A549 (cell line): Measurements from ENCODE around the gene NOTCH3.

ENCODE experiments used
- BHLHE40 ChIP-seq: IDR thresholded peaks from 2 replicates; pipeline ENCODE4 v1.6.1; 2012; ENCODE audit warnings: low read depth, low read length, inconsistent platforms
- FOSL2 ChIP-seq, 2 experiments: fragments of 450-650 bp in 1 of 2; fragments of >200 bp in 1 of 2; sonication (Bioruptor Twin) in 1 of 2; formaldehyde crosslinking; IDR thresholded peaks; 2 replicates each; pipeline versions ENCODE4 v1.5.0 to v1.6.1; 2016 to 2020; ENCODE audit warnings: mild to moderate bottlenecking in 1 of 2, moderate library complexity in 1 of 2
- GATA3 ChIP-seq: IDR thresholded peaks from 2 replicates; pipeline ENCODE4 v1.6.1; 2012; ENCODE audit warnings: borderline replicate concordance
- HDAC2 ChIP-seq: fragments of 200-600 bp; sonication (generic); IDR thresholded peaks from 2 replicates; pipeline ENCODE4 v1.6.1; 2016
- POLR2A ChIP-seq: IDR thresholded peaks from 2 replicates; pipeline ENCODE4 v1.6.1; 2012; ENCODE audit warnings: mild to moderate bottlenecking, low read length
- SMC3 ChIP-seq: fragments of >200 bp; sonication (Bioruptor Twin); formaldehyde crosslinking; IDR thresholded peaks from 3 replicates; pipeline ENCODE4 v1.6.1; 2018; ENCODE audit warnings: inconsistent platforms
- TFCP2L1 ChIP-seq: fragments of 250-450 bp; sonication (Bioruptor Pico); IDR thresholded peaks from 2 replicates; pipeline ENCODE4 v1.5.0; 2021; ENCODE audit warnings: mild to moderate bottlenecking
- TF ChIP-seq, protein P1 (sequence below): fragments of >200 bp; sonication (Bioruptor Twin); formaldehyde crosslinking; IDR thresholded peaks from 3 replicates; pipeline ENCODE4 v1.5.1; 2016
- TF ChIP-seq, protein P2 (sequence below): fragments of 450-650 bp; IDR thresholded peaks from 2 replicates; pipeline ENCODE4 v1.6.1; 2014; ENCODE audit warnings: antibody characterized with exemption

DNA sequence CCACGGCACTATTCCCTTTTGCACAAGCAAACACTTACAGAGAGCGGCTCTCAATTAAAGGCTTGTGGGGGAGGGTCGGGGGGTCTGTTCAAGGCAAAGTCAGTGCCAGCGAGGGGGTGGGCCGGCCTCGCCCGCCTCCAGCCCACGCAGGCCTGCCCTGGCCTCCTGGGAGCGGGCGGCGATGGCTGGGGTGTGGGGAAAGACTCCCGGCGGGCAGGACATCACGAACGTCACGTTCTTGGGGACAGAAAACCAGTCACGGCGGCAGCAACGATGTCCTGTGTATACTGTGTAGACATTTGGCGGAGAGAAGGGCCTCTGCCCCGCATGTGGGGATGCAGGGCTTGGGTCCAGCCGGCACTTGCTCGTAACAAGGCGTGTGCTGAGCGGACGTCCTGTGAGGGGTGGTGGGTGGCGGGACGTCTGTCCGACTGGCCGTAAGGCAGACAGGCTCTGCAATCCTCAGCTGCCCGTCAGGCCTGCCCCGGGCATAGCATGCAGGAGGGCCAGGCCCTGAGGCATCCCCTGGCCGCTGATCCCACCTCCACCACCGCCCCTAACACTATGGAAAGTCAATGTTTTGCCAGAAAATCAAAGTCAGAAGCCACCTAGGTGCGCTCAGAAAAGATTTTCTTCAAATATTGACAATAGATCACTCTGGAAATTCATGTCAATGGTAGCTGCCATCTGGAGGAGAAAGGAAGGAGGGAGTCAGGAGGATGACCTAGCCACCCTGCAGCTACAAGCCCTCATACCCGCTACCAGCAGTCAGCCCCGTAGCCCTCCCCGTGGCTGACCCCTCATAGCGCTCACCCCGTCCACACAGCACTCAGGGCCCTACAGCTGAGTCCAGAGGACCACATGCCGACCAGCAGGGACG lies 37.2 kb upstream of the NOTCH3 start:
- no peak for TF ChIP-seq FOSL2 (IDR thresholded peaks at IDR 0.05)
- TF ChIP-seq FOSL2 (CRISPR knock-in tag; IDR thresholded peaks at IDR 0.05), result no peak
- TF ChIP-seq BHLHE40, result no peak
- no peak for TF ChIP-seq POLR2A
- no peak for TF ChIP-seq GATA3
- TF ChIP-seq SMC3, result no peak
- TF ChIP-seq HDAC2, result no peak
- TF ChIP-seq TFCP2L1 (CRISPR knock-in tag), result no peak
- TF ChIP-seq, protein P1, sequence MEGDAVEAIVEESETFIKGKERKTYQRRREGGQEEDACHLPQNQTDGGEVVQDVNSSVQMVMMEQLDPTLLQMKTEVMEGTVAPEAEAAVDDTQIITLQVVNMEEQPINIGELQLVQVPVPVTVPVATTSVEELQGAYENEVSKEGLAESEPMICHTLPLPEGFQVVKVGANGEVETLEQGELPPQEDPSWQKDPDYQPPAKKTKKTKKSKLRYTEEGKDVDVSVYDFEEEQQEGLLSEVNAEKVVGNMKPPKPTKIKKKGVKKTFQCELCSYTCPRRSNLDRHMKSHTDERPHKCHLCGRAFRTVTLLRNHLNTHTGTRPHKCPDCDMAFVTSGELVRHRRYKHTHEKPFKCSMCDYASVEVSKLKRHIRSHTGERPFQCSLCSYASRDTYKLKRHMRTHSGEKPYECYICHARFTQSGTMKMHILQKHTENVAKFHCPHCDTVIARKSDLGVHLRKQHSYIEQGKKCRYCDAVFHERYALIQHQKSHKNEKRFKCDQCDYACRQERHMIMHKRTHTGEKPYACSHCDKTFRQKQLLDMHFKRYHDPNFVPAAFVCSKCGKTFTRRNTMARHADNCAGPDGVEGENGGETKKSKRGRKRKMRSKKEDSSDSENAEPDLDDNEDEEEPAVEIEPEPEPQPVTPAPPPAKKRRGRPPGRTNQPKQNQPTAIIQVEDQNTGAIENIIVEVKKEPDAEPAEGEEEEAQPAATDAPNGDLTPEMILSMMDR, result no peak
- TF ChIP-seq, protein P2, sequence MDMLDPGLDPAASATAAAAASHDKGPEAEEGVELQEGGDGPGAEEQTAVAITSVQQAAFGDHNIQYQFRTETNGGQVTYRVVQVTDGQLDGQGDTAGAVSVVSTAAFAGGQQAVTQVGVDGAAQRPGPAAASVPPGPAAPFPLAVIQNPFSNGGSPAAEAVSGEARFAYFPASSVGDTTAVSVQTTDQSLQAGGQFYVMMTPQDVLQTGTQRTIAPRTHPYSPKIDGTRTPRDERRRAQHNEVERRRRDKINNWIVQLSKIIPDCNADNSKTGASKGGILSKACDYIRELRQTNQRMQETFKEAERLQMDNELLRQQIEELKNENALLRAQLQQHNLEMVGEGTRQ, result no peak
